HUDEP-2 (cell line): ENCODE results near the gene PLEKHA6.

Experiments
- DNase-seq, 76 experiments: peaks; one replicate each; lab custom pipeline; 2025; ENCODE audit not compliant: unreplicated experiment in 76 of 76; lab: John Stamatoyannopoulos, UW

Gene PLEKHA6

DNA sequence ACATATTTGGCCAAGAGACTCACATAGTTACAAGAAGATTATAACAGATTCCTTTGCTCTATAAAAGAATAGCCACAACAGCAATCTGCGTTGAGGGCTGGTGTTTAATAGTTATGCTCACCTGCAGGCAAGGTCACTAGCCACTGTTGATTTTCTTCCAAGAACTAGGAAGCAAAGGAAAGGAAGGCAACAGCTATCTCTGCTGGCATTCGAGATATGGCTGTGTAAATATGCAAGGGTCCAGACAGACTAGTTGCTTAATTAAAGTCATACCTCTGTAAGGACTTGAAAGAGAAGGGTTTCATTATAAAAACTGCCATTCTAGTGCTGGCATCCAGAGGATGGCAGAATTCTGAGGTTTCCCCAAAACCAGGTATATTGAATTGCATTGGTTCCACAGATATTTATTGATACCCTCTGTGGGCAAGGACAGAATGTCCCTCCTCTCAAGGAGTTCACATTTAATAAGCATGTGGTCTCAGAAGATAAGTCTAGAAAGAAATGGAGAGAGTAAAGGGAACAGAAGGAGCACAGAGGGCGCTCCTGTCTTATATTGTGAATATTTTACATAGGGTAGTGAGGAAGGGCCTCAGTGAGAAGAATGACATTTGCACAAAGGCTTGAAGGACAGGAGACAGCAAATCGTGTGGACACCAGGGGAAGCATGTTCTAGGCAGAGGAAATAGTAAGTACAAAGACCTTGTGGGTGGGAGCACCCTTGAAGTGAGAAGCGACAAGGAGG is 23.6 kb upstream of the PLEKHA6 start:
- DNase-seq: peak in 1 of 76 experiments; percentile 10

DNA sequence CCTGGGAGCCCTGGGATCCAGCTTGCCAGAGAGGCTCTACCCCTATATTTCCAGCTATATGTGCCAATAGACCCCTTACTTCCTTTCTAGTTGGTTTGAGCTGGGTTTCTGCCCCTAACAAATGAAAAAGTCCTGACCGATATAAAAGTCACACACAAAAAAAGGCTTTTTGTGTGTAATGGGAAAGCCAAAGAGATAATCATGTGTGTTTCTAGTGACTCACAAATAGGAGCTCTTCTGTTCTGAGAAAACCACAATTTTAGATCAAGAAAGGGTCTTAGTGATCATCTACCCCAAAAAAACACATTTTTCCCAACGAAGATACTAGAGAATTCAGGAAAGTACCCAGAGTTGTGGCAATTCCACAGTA is 23.0 kb upstream of the PLEKHA6 start:
- no peak for DNase-seq

DNA sequence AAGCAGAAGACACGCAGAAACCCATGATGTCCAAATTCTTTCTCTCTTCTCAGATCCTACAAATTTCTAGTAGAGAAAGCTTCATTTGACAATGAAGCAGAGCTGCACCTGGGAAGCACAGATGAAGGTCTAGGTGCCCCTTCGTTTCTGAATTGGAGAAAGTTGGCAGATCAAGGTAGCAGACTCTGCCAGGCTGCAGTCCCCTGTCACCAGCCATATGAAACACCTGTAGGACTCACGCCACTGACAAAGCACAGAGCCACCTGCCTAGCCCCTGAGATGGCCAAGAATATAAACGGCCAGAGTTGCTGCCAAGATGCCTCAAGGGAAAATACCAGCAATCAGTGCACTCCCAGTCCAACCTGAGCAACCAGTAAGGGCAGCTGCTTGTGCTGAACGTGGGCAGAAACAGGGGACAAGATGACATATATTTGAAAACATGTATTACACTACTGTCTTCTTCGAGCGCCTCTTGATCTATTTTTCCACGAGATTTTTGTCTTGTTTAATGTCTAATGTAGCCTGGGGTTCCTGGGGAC is 20.6 kb upstream of the PLEKHA6 start:
- DNase-seq: no peak

DNA sequence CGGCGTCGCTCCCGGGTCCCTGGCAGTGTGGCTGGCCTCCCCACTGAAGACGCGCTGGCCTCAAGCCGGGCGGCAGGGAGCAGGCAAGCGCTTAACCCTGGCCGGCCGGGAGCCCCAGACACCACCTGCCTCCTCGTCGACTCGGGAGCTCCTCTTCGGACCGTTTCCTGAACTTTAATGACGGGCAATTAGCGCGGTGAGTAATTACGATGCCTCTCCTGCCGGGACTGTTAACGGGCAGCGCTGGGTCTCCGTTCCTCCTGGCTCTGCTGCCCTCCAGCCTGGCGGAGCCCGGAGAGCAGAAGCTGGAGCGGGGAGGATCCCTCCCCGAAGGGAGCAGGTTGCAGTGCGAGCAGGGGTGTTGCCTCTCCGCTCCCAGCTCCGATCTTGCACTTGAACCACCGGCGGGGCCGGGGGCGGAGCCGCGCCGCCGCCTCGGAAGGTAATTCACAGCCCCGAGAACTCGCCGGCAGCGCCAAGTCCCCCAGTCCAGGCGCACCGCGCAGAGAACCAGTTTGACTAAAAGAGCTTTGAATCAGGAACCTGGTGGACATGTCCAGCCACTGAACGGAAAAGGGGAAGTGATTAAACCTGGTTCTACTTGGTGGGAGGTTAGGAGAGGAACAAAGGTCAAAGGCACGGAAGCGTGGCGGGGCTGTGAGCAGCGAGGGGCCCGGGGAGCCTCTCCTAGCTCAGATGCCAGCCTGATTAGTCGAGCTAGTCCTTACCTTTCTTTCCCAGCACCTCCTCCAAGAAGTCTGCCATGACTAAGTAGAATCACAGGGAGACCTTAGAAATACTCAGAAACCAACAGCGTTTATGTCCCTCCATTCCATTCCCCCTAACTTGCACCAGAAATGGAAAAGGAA is 18.3 kb upstream of the PLEKHA6 start:
- no peak for DNase-seq

DNA sequence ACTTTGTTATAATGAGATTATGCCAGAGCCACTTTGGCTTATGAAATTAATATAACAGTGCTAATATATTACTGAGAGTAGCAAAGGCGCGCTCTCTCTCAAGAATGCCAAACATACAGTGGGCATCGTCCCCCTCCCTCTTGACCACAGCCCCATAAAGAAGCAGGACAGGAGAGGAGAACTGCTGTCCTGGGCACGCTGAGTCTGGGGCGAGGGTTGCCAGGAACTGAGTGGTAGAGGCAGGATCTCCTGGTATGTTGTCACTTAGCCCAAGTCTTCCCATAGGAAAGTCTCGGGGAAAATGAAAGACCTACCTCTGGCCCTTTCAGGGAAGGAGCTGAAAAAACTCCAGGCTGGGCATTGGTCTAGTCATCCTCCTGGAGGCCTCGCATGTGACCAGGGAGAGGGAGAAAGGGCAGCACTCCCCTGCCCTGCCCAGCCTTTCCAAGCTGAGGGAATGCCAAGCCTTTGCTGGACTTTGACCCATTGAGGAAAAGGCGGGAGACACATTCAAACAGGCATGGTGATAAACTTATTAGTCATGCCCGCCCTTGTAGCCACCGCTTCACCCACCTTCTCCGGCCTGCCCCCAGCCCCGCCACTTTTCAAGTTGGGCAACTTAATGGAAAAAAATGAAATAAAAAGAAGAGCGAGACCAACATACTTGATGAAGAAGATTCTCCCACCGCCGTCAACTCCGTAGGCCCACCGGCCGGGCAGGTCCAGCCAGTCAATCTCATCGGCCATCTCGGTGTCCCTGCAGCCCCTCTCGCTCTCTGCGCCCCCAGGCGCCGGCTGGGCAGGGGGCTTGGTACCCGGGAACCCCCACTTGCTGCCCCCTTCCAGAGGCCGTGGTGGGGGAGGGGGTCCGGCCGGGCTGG is 17.4 kb upstream of the PLEKHA6 start:
- DNase-seq: no peak

DNA sequence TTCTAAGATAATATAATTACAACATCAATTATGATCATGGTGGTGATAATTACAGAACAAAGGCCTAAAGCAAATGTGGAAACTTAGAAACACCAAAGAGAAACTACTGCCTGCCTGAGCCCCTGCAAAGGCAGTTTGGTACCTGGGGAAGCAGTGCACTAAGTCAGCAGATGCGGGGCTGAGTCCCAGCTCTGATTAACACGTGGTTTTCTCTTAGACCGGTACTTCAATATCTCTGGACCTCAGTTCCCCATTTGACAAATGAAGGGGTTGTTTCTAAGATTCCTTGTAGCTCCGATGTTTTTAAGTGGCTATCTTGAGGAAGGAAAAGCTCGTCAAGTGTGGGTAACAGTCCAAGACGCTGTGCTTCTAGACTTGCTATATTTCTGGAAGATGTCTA is 16.7 kb upstream of the PLEKHA6 start:
- DNase-seq: no peak

DNA sequence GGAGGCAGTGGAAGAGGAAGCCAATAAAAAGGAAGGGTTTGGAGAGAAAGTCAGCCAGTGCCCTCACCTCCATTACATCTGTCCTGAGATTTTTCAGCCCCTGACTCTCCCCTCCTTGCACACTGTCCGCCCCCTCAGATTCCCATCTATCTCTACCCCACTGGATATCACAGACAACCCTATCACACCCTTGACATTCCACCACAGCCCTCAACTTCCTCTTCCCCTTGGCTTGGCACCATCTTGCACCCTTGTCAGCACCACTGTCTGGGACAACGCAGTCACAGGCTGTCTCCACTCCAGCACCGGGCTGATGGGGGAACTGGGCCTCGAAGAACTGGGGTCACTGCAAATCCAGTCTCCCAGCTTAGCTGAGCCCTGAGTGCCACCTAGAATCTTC is 14.2 kb upstream of the PLEKHA6 start:
- DNase-seq: no peak

DNA sequence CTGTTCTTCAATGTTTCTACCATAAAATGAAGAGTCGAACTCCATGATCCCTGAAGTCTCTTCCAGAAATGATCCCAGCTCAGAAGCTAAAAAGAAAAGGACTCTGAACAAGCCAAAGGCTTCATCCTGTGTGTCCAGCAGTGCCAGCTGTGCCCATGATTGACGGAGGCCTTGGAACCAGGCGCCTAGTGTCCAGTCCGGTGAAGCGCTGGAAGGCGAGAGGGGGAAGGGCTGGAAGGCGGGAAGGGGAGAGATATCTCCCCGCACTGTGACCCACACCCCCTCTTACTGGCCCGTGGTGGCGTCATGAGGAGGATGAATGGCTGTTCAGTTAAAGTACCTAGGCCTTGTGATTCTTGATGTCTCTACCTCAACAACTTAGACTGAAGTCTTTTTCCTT is 10.4 kb upstream of the PLEKHA6 start:
- DNase-seq: no peak

DNA sequence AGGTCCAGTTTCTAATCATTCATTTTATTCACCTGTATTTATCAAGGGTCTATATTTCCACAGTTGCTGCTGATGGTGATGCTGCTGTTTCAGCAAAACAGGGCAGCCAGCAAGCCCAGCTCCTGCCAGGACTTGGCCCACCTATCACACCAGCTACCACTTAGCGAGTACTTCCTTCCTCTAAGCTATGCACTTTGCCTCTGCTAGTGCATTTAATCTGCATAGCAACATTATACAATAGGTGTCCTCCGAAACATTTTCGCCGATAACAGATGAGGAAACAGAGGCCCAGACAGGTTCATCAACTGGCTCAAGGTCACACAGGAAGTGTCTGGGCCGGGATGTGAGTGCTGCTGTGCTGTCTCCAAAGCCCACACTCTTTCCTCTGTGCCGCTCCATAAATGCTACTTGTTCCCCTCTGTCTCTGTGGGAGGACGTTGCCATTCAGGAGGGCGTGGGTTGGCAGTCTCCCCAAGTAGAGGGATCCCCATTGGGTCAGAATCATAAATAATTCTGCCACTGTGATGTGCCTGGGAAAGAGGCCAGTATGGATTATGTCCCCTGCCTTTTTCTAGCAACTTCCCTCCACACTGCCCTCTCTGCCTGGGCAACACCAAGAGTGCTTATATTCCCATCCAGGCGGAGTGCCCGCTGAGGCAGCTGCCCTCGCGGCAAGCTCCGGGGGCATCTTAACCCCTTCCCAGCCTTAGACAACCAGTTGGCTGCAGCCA is 9.4 kb upstream of the PLEKHA6 start:
- DNase-seq: no peak

DNA sequence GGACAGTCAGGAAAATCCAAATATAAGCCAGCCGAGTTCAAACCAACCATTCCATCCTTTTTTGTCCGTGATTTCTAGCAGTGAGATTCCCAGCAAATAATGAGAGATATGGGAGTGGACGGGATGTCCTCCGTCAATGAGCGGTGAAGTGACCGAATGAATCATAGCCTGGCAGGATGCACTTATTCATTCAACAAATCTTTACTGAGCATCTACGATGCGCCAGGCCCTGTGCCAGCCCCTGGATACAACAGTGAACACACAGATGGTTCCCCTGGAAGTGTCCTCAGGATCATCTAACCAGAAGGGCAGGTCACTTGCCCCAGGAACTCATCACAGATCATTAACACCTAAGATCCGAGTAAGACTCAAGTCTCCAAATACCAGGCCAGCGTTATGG is 8.2 kb upstream of the PLEKHA6 start:
- no peak for DNase-seq

DNA sequence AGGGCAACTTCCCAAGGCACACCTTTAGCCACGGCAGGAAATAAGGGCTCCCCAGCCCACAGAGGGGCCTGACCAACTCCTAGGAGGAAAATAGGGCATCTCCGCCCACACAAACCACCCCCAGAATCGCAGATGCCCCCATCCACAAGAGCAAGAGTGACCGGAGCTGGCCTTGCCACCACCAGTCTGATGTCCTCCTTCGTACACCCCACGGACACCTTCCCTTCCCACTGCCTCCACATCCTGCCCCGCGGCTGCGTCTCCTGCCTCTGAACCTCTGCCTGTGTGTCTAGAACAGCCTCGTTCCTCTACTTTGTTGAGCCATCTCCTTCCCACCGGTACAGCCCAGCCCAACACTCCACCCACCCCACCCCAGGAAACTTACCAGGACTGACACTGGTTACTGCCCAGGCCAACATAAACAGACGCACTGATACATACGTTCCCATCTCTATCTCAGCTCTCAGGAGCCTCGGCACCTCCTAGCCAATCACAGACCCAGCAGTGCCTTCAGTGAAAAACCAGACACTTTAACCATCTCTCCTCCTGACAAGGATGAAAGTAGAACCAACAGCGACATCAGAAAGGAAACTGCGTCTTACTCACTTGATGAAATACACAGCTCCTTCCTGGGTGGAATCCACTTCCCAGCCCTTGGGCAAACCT is 7.6 kb upstream of the PLEKHA6 start:
- no peak for DNase-seq

DNA sequence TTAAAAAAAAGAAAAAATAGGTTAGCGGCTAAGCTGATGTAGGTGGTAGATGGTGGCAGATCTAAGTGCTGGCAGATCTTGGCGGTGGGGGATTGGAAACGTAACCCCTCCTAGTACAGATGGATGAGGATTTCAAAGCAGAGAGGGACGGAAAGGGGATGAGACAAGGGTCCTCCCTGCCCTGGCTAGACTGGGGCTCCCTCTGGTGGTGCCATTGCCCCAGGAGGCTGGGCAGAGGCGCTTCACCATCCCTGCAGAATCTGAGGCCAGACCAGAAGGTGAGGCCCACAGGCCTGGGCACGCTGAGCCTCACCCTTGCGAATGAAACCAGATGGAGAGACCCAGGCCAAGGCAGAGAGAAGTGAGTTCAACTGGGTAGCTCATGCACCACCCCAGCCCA is 7.0 kb upstream of the PLEKHA6 start:
- DNase-seq: peak in 9 of 76 experiments; percentile 8 to 35 (median 28)

DNA sequence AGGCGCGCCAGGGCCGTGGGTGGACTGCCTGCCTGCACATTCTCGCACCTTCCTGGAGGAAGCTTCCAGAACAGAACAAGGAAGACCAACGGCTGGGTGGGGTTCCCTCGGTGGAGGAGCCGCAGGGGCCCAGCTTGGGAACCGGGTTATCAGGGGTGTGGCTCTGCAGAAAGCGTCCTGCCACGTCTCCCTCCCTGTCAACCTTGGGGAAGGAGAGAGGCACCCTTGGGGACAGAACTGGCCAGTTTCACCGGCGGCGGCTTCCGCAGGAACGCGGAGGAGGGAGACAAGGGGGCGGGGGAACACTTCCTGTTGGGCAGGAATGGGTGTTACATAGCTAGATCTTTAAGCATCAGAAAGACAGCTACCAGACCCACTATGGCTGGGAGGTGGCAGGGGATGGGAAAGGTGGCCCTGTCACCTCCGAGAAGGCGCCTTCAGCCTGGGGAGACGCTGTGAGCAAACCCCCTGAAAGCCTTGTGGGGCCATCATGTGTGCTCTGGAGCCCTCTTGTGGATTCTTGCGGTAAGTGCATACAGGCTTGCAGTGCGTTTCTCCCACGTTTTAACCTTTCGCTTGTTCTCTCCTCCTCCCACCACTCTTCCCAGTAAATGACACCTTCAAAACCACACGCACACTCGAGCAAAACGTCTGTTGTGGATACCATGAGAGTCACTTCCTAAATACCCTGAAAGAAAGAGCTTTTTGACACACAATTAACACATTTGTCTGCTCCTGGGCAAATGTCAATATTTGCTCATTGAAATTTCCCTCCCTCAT is 3.8 kb upstream of the PLEKHA6 start:
- DNase-seq: peak in 60 of 76 experiments; percentile 7 to 75 (median 40)

DNA sequence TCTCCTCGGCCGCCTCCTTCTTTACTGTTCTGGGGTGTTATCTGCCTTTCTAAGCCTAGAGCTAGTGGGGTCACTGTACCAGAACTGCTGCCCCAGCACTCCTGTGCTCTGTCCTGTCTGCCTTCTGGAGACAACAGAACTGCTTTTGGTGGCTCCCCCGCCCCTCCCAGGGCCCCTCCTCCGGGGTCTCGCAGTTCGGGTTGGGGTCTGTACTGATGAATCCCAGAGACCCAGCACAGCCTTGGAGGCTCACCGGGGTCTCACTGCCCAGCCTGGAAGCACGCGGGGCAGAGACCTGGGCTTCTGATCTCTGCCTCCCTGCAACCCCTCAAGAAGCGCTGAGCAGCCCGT is 3.2 kb upstream of the PLEKHA6 start:
- DNase-seq: no peak

DNA sequence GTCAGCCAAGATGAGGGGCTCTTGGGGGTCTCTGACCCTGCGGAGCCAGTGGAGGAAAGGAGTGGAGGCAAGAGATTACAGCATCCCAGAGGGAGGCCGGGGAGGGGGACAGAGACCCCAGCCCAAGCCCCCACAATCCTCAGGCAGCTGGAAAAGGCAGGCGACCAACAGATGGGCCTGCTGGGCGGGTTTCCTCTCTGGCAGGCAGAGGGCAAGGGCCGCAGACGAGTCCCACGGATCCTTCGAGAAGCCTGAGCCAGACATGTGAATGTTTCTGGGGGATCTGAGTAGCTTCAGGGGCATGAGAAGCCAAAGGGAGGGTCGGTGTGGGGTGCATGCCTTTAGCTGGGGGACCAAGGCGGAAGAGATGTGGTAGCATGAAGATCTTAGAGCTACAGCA is 2.1 kb upstream of the PLEKHA6 start:
- DNase-seq: no peak

DNA sequence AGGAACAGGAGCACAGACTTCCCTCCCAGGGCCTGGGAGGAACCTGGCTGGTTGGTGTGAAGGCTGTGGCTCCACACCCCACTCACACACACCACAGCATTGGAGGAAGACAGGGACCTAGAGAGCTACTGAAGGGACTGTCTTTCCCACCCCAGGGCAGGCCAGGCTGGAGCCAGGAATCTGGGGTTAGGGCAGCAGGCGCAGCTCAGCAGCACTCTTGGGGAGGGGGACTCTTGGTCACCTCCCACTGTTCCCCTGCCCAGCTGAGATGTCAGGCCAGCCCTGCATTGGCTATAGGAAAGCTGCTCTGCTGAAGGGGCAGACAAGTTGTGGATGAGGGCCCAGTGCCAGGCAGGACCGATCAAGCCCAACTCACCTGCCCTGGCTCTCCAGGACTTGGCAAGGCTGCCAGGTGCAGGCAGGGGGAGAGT is 1.6 kb upstream of the PLEKHA6 start:
- no peak for DNase-seq

DNA sequence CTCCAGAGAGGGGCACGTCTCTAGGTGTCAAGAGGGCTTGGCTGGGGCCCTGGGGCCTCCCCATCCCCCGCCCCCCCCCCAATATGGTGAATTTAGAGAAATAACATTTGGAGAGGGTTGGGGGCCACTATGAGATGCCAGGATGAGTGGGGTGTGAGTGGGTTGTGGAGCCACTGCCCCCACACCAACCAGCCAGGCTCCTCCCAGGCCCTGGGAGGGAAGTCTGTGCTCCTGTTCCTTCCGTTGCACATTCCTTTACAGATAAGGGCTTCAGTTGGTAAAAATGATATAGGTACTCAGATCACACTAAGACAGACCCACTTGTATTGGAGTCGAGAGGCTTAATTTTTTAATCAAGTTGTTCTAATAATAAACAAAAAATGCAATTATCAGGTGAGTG is 585 bp upstream of the PLEKHA6 start:
- no peak for DNase-seq

DNA sequence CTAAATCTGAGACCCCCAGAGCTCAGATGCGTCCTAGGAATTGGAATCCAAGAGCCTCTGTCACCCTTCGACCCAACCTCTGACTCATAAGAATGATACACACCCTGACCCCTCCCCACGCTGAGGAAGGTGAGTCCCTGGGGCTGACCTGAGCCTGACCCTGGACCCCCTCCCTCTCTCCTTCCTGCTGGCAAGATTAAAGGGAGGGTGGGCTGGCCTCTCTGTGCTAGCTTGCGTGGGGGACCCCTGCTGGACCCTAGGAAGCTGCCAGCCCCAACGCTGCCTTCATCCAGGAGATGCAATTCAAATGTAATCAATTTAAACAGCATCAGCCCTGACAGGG is 627 bp downstream of the PLEKHA6 start:
- DNase-seq: no peak

DNA sequence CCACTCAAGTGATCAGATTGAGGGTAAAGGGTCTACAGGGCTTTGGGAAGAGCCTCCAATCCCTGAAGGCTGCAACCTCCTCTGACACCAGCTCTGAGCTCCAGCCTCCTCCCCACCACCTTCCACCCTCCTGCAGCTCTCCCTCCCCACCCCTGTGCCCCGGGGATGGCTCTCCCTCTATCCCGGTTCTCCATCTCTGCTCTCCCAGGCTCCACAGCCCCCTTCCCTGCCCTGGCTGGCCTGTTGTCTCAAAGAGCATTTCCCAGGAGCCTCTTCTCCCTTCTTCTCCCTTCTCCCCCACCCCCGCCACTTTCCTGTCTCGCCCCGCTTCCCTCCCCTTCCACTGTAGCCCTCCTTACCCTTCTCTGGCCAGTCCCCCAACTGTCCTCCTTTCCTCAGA is 1.1 kb downstream of the PLEKHA6 start:
- DNase-seq: no peak
